WTC11 (cell line): Measurements from ENCODE around the gene LAMA2. TPM values are rescaled to one million over a fixed set of nuclear protein-coding genes. Genes with fewer than 3 reads are reported as not detected.

Experiments
- ATAC-seq: fragments of 200-7000 bp; cut with Tn5 transposase; 2 replicates; pipeline ENCODE4 v1.10.0; 2021; ENCODE audit warnings: mild to moderate bottlenecking, moderate library complexity
- CTCF ChIA-PET: fragments of 300-600 bp; sonication (Branson Sonifier 250); formaldehyde crosslinking; loops from one replicate; lab custom pipeline; 2021; ENCODE audit warnings: antibody characterized with exemption; lab: Charles Lee
- POLR2A ChIA-PET: fragments of 350-600 bp; sonication (Branson Sonifier 250); formaldehyde crosslinking; loops from one replicate; lab custom pipeline; 2021; ENCODE audit warnings: antibody characterized with exemption; lab: Charles Lee
- DNase-seq: peaks from one replicate; pipeline ENCODE4 v3.0.0; 2021; ENCODE audit warnings: low spot score
- H3K27ac Mint-ChIP-seq: 2 replicates; pipeline ENCODE4 v1.8.0; 2021; ENCODE audit warnings: mixed read lengths
- H3K27me3 Mint-ChIP-seq: 2 replicates; pipeline ENCODE4 v1.8.0; 2021; ENCODE audit warnings: low read depth, mild to moderate bottlenecking, moderate library complexity, mixed read lengths
- H3K36me3 Mint-ChIP-seq: 2 replicates; pipeline ENCODE4 v1.8.0; 2021; ENCODE audit warnings: mixed read lengths
- H3K4me1 Mint-ChIP-seq: 2 replicates; pipeline ENCODE4 v1.8.0; 2022; ENCODE audit warnings: mixed read lengths
- H3K4me3 Mint-ChIP-seq: 2 replicates; pipeline ENCODE4 v1.8.0; 2021; ENCODE audit warnings: mild to moderate bottlenecking, moderate library complexity, mixed read lengths
- H3K9me3 Mint-ChIP-seq: 2 replicates; pipeline ENCODE4 v1.8.0; 2021; ENCODE audit warnings: mixed read lengths
- FOXP1 ChIP-seq: sonication (generic); formaldehyde crosslinking; IDR thresholded peaks from 2 replicates; pipeline ENCODE4 v1.8.0; 2022; ENCODE audit warnings: missing genetic modification reagents, mild to moderate bottlenecking, moderate library complexity, borderline replicate concordance
- GTF2I ChIP-seq: fragments of 250-450 bp; sonication (Bioruptor Pico); conservative IDR thresholded peaks from 2 replicates; pipeline ENCODE4 v1.4.0; 2021; ENCODE audit warnings: mild to moderate bottlenecking
- JAZF1 ChIP-seq: fragments of 250-450 bp; sonication (Bioruptor Pico); IDR thresholded peaks from 2 replicates; pipeline ENCODE4 v1.9.0; 2021; ENCODE audit warnings: moderate library complexity, mild to moderate bottlenecking, inconsistent platforms
- NFE2L1 ChIP-seq: sonication (generic); formaldehyde crosslinking; IDR thresholded peaks from 2 replicates; pipeline ENCODE4 v1.8.1; 2023; ENCODE audit warnings: missing genetic modification reagents
- NR1H2 ChIP-seq: sonication (generic); formaldehyde crosslinking; IDR thresholded peaks from 2 replicates; pipeline ENCODE4 v1.9.0; 2021; ENCODE audit warnings: mild to moderate bottlenecking, moderate library complexity, missing genetic modification reagents
- NR3C1 ChIP-seq: sonication (generic); formaldehyde crosslinking; conservative IDR thresholded peaks from 2 replicates; pipeline ENCODE4 v1.8.1; 2023; ENCODE audit warnings: low read depth, mild to moderate bottlenecking, missing genetic modification reagents
- OVOL2 ChIP-seq: fragments of 250-450 bp; sonication (Bioruptor Pico); IDR thresholded peaks from 2 replicates; pipeline ENCODE4 v1.9.0; 2021; ENCODE audit warnings: mild to moderate bottlenecking, borderline replicate concordance
- PRDM15 ChIP-seq: sonication (generic); formaldehyde crosslinking; IDR thresholded peaks from 2 replicates; pipeline ENCODE4 v1.8.0; 2022; ENCODE audit warnings: missing genetic modification reagents
- PREB ChIP-seq: sonication (generic); formaldehyde crosslinking; IDR thresholded peaks from 2 replicates; pipeline ENCODE4 v1.8.1; 2022; ENCODE audit warnings: mild to moderate bottlenecking, missing genetic modification reagents, moderate library complexity, borderline replicate concordance
- SOX15 ChIP-seq: fragments of 250-450 bp; sonication (Bioruptor Pico); IDR thresholded peaks from 2 replicates; pipeline ENCODE4 v1.9.0; 2021; ENCODE audit warnings: mild to moderate bottlenecking
- TEAD1 ChIP-seq: sonication (generic); formaldehyde crosslinking; IDR thresholded peaks from 2 replicates; pipeline ENCODE4 v1.8.0; 2022; ENCODE audit warnings: mild to moderate bottlenecking, missing genetic modification reagents
- TEAD4 ChIP-seq: sonication (generic); formaldehyde crosslinking; IDR thresholded peaks from 2 replicates; pipeline ENCODE4 v1.8.0; 2022; ENCODE audit warnings: mild to moderate bottlenecking, missing genetic modification reagents
- ZBTB21 ChIP-seq: sonication (generic); formaldehyde crosslinking; IDR thresholded peaks from 2 replicates; pipeline ENCODE4 v1.8.1; 2023; ENCODE audit warnings: mild to moderate bottlenecking, missing genetic modification reagents, borderline replicate concordance
- ZNF232 ChIP-seq: sonication (generic); formaldehyde crosslinking; IDR thresholded peaks from 2 replicates; pipeline ENCODE4 v1.8.0; 2022; ENCODE audit warnings: mild to moderate bottlenecking, missing genetic modification reagents
- ZNF281 ChIP-seq: sonication (generic); formaldehyde crosslinking; IDR thresholded peaks from 2 replicates; pipeline ENCODE4 v1.8.0; 2023; ENCODE audit warnings: mild to moderate bottlenecking, missing genetic modification reagents
- ZNF423 ChIP-seq: fragments of 250-450 bp; sonication (Bioruptor Pico); IDR thresholded peaks from 2 replicates; pipeline ENCODE4 v2.1.2; 2022; ENCODE audit warnings: mild to moderate bottlenecking, moderate library complexity
- ZSCAN18 ChIP-seq: fragments of 250-450 bp; sonication (Bioruptor Pico); IDR thresholded peaks from 2 replicates; pipeline ENCODE4 v2.1.2; 2022; ENCODE audit warnings: mild to moderate bottlenecking, moderate library complexity
- total RNA-seq: library from RNA; stranded (reverse); gene quantifications from 3 replicates; pipeline ENCODE4 v1.2.3, GENCODE V29; 2021

The LAMA2 gene
- total RNA-seq, 1 experiment from 2014 or later: 6.6 TPM

DNA sequence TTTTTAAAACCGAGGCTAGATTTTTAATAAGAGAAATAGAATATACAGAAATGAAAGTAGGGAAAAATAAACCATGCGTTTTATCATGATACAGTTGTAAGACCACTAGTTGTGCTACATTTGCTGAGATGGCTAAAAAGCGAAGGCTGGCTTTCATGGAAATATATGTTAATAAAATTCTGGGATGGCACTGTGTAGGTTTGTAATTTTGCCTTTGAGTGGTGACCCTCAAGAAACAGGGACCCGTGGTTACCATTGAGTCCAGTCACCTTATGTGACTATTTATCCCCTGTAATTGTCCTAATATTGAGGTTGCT lies 593.3 kb downstream of the LAMA2 start (continued):
- TF ChIP-seq NR1H2: no peak

GRCh38 chr6:129476810-129477209 lies 593.9 kb downstream of the LAMA2 start:
- DNase-seq (no peak), ATAC-seq (no peak)
- POLR2A ChIA-PET: no interaction called here
- no peaks in the 10 kb centered on the region for H3K9me3 Mint-ChIP-seq
- TF ChIP-seq JAZF1 (CRISPR knock-in tag): no peak
- no peak for TF ChIP-seq ZNF281 (CRISPR knock-in tag)
- TF ChIP-seq ZBTB21 (CRISPR knock-in tag): no peak
- TF ChIP-seq ZNF423 (CRISPR knock-in tag): no peak
- no peak for TF ChIP-seq TEAD4 (CRISPR knock-in tag)
- no peak for TF ChIP-seq PRDM15 (CRISPR knock-in tag)
- TF ChIP-seq PREB: no peak
- no peak for TF ChIP-seq TEAD1 (CRISPR knock-in tag)
- TF ChIP-seq OVOL2: no peak
- no peak for TF ChIP-seq ZNF232 (CRISPR knock-in tag)
- TF ChIP-seq, all 79 proteins: peak for 0
- Mint-ChIP-seq H3K27me3 (no peaks in the 10 kb centered on the region), H3K4me1 (peaks cover 6% of the 10 kb centered on the region), H3K4me3 (no peak overlapping the region), H3K36me3 (no peaks in the 10 kb centered on the region), H3K27ac (no peak overlapping the region)
- CTCF ChIA-PET: no interaction called here

- ATAC-seq: no peak
- CTCF ChIA-PET: no interaction called here
These were observed 595.4 kb downstream of the LAMA2 start for GRCh38 chr6:129478379-129478778.

More at GRCh38 chr6:129478379-129478778, 595.4 kb downstream of the LAMA2 start:
- POLR2A ChIA-PET: no interaction called here
- H3K4me3 Mint-ChIP-seq: no peak overlapping the region
- no peak for TF ChIP-seq NR1H2
- no peak for TF ChIP-seq FOXP1 (CRISPR knock-in tag)
- no peak for TF ChIP-seq ZSCAN18 (CRISPR knock-in tag)
- no peak for TF ChIP-seq NR3C1 (CRISPR knock-in tag)
- TF ChIP-seq GTF2I (CRISPR knock-in tag): no peak
- TF ChIP-seq NFE2L1 (CRISPR knock-in tag): no peak
- TF ChIP-seq SOX15 (CRISPR knock-in tag): no peak
- no peaks in the 10 kb centered on the region for H3K36me3 Mint-ChIP-seq
- H3K27ac Mint-ChIP-seq: no peak overlapping the region
- H3K9me3 Mint-ChIP-seq: no peaks in the 10 kb centered on the region
- H3K4me1 Mint-ChIP-seq: peaks cover 6% of the 10 kb centered on the region
- H3K27me3 Mint-ChIP-seq: no peaks in the 10 kb centered on the region
- DNase-seq: no peak
